ENCODE data around the gene CALD1.

The CALD1 gene, protein sequence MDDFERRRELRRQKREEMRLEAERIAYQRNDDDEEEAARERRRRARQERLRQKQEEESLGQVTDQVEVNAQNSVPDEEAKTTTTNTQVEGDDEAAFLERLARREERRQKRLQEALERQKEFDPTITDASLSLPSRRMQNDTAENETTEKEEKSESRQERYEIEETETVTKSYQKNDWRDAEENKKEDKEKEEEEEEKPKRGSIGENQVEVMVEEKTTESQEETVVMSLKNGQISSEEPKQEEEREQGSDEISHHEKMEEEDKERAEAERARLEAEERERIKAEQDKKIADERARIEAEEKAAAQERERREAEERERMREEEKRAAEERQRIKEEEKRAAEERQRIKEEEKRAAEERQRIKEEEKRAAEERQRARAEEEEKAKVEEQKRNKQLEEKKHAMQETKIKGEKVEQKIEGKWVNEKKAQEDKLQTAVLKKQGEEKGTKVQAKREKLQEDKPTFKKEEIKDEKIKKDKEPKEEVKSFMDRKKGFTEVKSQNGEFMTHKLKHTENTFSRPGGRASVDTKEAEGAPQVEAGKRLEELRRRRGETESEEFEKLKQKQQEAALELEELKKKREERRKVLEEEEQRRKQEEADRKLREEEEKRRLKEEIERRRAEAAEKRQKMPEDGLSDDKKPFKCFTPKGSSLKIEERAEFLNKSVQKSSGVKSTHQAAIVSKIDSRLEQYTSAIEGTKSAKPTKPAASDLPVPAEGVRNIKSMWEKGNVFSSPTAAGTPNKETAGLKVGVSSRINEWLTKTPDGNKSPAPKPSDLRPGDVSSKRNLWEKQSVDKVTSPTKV

DNA sequence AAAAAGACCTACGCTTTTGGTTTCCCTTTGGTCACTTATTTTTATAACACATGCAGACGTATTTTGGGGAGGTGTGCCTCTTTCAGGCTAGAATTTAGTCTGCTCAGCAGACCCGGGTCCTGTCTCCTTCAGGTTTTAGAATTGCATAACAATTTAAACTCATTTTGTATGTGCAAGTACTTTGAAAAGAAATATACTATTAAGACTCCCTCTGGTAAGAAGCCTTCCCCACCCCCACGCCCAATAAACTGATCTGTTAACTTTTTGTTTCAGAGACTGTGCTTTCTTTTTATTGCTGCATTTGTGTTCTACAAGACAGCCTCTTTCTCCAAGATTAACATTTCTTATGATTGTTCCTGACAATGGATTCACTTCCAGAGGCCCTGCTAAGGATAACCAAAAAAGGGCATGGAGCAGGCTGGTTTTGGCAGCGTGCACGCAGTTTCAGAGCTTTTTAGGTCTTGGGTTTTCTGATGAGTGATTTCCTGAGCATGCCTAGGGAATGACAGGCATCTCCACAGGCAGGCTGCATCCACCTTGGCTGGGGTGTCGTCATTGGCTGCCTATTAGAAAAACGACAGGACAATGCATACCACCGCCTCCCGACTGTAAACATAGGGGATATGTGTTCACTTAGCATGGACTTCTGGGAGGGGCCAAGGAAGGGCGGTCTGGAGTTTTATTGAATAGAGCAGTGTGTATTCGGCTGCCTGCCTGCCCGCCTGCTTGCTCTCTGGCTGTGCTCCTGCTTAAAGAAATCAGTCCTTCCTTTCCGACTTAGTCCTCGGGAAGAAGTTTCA lies at the start of gene CALD1:
Gene CALD1, plus strand, starts transcription at position 694 of the 800 bp plus-strand sequence. CDS start 88,100 bp downstream, outside the sequence.
- DNase-seq: peak; percentile 83

DNA sequence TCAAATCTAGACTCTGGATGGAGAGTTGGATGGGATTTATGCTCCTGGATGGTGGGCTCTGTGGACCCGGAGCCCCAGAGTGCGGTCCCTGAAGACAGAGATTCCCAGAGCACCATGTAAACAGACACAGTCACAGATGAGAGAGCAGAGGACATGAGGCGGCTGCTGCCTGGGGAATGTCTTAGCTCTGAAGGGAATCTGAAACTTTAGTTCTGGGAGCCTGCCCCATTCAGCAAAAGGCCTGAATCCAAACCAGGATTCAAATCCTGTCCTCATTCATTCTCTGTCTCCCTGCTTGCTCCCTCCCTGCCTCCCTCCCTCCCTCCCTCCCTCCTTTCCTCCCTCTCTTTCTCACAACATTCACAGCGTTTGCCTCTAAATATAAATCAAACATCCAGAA lies 49.5 kb upstream of the CALD1 start:
- no peak for DNase-seq

DNA sequence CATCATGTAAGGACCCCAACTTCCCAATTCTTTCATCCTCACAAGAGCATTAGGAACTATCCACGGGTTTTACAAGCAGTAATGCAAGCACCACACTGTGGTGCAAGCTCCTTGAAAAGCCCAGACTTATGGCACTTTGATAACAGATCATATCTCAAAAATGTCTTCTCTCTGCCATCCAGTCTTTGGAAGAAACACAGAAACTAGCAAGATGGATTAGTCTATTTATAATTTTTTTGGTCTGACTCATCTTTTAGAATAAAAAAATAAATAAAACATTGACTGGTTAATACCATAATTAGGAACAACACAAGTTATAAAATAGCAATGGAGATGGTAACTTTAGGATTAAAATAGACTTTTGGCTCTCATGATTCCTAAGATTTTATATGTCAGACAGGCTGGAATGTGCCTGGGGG lies 49.0 kb upstream of the CALD1 start:
- DNase-seq: no peak

DNA sequence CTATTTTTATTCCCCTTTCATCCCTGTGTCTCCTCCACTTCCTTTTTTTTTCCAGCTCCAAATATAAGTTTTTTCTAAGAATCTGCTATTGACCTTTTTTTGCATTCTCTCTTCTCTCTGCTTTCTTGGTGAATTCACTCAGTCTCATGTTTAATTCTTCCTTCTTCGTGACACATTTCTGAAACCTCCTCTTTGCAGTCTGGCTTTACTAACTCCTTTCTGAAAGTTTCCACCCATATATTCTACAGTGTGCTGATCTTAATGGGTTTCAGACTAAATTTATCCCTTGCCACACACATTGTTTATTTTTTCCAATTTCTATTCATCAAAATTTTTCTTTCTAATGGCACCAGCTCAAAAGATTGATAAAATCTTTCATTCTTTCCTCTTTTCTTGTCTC lies 47.8 kb upstream of the CALD1 start:
- no peak for DNase-seq

DNA sequence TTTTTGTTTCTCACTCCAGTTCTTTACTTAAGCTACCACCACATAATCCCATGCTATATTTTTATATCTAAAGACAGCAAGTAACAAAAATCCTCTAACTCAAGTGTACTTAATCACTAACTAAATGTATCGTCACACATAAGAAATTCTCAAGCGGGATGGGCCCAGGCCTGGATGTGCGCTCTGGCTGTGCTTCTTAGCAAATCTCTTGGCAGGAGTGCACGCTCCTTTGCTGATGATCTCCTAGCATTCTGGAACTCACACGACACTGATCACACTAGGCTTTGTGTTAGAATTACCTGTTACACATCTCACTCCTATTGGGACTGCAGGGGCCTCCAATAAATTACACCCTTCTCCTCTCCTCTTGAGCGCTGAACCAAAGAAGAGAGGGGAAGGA lies 46.7 kb upstream of the CALD1 start:
- no peak for DNase-seq

DNA sequence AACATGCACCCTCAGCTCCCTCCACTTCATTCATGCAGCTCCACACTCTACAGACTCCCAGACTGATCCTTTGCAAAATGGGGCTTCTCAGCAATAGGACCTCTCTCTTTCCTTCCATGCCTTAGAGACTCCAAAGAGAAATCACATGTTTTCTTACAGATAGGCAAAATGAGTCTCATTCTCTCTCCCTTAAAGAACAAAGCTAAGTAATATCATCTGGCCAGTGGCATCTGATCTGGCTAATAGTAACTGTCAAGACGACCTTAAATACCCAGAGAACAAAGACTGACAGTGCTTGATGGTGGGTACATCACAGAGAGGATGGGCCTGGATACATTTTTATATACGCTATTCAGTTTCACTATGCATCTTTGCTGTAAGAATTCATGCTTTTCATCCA lies 43.1 kb upstream of the CALD1 start:
- no peak for DNase-seq

DNA sequence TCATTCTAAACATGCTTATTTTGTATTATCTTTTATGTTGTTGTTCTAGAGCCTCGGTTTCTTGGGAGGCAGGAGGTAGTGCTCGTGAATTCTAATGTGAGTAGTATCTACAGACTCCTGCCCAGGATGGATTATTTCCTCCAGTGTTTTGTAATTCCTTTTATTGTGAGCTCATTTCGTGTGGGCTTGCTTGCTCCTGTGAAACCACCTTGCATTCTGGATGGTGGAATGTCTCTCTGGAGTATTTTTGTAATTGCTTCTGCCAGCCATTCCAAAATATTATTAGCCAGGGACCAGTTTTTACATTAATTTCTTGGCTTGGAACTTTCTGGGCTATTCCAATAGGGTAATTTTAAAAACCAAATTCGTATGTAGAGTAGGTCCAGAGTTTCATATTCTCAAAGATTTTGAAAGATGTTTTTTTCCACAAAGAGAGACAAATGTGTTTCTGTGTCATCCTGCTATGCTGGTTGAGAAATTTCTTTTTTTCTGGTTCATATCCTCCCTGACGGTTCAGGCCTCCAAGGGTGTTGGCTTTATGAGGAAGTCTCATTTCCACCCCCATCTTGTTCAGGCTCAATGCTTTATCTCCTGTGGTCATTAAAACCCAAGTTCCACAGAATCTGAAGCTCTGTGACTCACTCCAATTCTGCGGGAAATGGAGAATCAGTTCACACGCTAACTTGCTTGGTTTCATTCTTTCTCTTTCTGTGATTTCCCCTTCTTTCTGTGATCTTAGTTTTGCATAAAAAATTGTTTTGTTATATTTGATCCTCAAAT lies 41.7 kb upstream of the CALD1 start:
- DNase-seq: no peak

DNA sequence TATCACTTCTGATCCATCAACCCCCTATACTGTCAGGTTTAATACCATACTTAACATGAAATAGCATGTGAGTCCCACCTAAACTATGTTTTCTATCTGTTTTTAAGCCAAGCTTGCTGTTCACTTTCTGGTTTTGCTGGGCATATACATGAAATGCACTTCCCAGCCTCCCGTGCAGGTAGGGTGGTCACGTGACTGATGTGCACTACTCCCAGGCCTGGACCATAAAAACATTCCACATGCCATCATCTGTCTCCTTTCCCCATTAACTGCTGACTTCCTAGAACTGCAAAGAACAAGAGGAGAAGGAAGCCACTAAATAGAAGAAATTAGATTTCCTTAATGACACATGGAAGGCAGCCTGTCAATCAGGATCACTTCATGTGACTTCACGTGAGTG lies 40.1 kb upstream of the CALD1 start:
- DNase-seq: no peak

DNA sequence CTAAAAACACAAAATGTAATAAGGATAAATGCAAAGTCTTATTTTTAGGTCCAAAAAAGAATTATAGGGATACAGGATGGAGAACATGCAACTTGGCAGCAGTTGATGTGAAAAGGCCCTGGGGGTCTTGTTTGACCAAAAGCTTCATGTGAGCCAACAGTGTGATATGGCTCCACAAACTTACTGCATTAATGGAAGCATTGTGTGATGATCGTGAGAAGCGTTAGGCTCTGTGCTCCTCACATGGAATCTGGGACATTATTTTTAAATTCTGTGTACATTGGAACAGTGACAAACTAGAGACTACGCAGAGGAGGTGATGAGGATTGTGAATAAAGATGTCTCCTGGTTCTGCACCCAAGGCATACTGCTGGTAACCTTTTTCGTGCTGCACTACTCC lies 39.1 kb upstream of the CALD1 start:
- DNase-seq: no peak

DNA sequence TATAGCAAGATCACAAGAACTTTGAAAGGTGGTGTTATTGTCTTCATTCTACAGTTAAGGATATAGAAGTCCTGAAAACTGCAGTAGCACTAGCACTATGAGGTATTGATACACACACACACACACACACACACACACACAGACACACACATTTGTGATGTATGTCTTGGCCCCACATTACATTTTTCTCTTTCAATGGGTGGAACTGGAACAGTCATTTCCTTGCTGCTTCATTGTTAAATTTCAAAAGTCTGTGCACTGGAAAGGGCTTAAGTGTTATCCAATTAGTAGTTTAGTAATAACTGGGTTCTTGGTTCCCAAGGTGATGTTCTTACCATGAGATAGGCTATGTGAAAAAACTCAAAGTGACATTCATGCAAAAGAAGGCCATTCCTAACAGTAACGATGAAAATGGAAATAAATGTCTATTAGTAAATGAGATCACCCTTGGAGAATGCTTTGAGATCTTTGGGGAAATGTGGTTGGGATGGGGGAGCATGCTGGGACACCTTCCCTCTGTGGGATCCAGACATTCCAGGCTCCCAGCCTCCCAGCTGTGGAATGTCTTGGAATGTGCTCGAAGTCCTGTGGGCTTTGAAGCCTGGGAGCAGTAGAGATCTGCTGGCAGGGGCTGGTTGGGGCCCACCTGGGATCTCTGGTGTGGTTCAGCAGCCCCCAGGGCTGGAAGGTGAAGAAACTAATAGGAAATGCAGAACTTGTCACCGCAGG lies 37.4 kb upstream of the CALD1 start:
- no peak for DNase-seq

DNA sequence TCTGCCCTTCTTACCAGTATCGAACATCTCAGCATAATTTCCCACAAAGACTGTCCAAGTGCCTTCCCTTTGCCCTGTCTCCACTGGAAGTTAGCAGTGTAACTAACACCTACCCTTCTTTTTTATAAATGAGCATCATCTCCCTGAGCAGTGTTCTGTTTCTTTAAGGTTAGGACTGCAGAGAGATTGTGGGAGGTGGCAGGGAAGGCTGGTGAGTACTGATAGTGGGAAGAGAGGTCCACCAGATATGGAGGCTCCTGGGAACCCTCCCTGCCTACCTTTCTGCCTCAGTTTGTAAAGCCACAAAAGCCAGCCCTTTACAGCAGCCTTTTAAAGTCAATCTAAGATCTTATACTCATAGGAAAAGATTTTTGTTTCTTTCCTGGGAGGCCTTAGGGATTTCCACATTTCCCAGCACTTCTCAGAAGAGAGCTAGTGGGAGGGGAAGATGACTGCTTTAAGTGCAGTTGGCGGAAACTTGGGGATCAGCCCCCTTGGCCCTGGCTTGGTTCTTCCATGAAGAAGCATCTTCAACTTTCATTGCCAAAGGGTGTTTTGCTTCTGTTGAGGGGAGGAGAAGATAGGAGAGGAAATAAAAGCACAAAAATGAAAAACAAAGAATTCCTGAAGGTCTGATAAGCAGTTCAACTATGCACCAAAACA lies 36.6 kb upstream of the CALD1 start:
- no peak for DNase-seq

DNA sequence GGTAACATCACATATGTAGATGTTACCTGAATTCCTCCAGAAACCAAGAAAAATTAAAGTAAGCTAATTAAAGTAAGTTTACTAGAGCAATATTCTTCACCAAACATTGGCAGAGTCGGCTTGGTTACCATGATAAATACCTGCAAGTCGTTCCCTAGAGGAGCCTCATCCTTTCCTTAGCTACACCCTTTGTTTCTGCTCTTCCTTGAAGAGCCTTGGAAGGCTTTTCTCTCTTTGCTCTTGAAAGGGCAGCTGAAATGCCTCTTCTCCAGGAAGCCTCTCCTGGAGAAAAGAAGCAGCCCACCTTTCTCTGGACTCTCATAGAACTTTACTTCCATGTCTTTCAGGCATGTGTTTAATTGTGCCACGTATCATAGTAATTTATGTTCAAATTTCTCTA lies 34.9 kb upstream of the CALD1 start:
- no peak for DNase-seq

DNA sequence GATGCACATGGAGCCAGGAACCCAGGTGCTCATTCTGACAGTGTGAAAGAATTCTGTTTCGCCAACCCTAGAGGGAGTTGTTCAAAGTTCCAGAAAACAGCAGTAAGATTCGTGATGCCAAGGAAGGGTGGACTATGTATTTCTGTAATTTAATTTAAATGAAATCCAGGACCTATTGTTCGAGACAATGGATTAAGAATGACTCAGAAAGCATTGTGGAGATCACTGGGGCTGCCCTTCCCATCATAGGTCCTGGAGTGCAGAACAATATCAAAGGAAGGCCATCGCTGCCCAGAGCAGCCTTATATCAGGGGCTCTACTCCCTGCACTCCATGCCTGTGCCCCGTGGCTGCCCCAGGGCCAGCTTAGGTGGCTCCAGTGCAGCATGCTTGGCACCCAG lies 32.1 kb upstream of the CALD1 start:
- no peak for DNase-seq

DNA sequence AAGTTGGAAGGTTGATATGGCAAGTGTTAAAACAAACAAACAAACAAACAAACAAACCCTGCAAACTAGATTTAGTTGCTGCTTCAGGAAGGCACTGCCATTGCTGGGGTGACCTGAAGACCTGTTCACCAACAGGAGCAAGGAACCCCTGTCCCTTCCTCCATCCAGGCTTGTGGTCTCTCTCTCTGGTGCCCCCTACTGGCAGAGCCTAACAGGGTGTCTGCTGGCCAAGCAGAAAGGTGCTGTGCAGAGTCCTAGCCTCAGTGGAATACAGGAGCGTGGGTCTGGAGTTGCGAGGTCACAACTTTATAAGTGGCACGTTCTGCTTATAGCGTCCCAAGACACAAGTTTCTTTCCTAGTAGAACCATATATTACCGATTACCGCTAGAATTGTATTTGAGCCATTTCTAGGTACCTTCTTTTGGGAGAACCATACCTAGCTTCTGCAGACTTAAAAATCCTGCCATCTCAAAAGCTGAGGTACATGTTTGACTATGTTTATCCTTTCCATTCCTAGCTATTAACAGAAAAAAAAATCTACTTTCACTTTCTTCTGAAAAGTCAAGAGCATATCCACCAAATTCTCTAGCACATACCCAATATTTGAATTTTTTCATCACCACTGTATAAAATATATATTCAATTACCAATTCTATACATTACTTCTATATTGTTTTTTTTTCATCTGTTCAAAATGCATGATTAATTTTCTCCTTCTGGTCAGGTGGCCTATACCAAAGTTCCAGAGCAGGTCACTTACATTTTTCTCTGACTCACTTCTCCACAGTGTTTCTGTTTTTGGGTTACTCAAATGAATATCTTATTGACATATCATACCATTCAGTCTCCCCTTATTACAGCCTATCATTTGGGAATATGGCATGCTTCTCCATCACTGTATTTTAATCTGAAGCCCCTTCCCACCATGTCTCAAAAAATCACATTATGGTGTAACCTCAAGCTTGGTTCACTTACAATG lies 29.1 kb upstream of the CALD1 start:
- DNase-seq: no peak

DNA sequence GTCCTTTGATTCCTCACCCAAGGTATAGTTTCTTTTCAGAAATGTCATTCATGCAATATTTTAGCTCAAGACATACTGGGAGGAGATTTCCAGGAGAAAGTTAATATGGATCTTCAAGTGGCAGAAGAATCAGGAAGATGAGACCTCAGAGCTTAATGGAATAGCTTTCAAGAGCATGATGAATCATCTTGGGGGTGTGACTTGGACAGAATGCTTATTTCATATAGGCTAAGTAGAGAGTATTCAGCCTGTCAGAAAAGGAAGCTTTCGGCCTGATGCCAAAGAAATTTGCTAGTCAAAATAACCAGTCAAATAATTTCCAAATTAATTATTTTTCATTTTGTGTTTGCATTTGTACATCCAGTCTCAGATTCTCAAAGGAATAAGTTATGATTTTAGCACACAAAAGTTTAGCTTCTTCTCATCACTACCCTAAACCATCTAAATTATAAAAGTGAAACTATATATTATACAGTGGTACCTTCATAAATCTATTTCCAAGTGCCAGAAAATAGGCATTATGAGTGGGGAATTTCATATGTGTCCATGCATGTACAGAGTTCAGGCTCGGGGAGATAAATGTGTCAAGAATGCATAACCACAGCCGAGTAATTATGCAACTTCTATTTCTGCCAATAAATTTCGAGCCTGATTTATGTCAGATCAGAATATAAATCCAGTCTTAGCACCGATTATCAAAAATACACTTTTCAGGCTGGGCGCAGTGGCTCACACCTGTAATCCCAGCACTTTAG lies 27.3 kb upstream of the CALD1 start:
- no peak for DNase-seq

DNA sequence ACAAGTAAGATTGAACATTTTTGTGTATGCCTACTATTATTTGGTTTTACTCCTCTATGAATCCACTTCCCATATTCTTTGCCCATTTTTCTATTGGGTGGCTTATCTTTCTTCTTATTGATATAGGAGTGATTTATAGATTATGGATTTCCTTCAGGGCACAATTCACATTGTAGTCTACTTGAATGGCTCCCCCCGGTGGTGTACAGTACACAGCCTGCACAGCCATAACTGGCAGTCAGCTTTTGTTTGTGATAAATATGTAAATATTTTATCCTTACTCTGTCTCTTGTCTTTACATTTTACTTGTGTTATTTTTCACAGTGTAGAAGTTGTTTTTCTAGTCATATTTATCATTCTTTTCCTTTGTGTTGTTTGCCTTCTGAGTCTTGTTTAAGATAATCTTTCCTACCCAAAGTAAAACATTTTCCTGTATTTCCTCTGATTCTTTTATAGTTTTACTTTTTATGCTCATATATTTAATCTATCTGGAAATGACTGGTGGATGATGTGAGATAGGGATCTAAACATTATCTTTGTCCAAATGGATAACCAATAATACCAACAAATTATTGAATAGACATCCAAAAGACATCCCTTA lies 23.9 kb upstream of the CALD1 start:
- no peak for DNase-seq

DNA sequence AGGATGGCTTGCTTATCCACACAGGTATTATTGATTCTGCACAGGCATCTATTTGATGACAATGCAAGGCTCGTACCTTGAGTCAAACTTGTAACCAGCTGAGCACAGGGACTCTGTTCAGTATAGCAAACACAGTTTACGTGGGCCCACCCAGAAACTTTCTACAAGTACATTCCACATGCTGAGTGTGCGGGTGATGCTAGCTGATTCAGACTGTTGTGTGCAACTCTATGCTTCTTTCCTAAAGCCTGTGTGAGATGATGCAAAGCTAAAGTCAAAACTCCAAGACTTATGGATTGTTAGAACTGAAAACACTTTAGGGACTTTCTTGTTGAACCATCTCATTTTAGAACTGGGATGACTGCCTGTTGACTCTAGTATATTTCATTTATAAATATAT lies 21.5 kb upstream of the CALD1 start:
- DNase-seq: no peak

DNA sequence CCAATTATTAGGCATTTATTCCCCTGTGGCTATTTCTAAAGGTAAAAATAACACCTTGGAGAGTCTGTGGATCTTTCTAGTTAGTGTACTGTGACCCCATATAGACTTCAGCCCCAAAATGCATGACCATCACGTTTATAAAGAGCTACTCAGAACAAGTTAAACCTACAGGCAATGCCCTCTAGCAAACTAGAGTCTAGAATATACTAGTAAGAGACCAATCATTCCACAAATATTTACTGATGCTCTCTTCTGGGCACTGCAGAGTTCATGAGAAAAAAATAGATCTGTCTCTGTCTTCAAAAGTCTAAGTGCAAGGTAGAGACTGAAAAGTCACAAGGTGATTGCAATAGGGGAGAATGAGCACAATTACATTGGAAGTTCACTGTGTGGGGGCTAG lies 20.5 kb upstream of the CALD1 start:
- DNase-seq: no peak

DNA sequence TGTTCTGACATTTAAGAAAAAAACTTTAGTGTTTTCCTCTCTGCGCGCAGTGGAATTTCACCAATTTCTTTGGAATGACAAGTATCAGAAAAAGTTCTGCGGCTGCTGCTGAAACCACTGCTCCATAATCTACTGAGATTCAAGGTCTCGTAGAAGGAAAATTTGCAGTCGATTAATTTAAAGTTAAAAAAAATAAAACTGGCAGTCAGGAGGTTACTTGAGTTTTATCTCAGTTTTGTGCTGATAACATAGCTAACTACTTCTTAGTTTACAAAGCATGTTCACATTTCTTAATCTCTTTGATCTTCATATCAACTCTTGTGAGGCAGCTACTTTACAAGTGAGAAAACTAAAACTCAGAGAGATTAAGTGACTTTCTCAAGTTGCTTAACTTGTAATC lies 18.2 kb upstream of the CALD1 start:
- no peak for DNase-seq
